Measurements from ENCODE around the gene CHCHD4.
"Not testable (repeated sequence)": the region's sequence is repeated elsewhere in the genome, so short reads cannot be mapped to it uniquely, and the experiment has no call there.

Gene CHCHD4

GRCh38 chr3:14135581-14135980 lies 10.9 kb upstream of the CHCHD4 start:
- DNase-seq (ENCODE audit: low read depth) = no peak

GRCh38 chr3:14134291-14134690 lies 9.6 kb upstream of the CHCHD4 start:
- no peak for DNase-seq (ENCODE audit: low read depth)

DNA sequence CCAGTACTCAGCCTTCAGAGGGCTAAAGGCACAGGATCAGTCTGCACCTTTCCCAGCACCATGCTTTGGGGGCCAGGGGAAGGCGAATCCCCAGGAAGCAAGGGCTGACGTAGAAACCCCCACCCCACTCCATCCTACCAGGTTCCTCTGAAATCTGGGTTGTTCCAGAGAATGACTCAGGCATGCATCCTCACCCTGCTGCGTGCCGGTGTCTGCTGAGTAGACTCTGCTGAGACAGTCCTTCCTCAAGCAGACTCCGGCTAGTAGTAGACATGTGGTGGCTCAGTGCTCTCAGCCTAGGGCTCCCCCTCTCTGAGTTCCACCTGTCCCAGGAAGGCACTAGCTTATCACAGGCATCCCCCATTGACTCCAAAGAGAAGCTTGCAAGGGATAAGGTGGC lies 9.2 kb upstream of the CHCHD4 start:
- DNase-seq (ENCODE audit: low read depth) = no peak

- no peak for DNase-seq (ENCODE audit: low read depth)
These were observed 8.6 kb upstream of the CHCHD4 start for GRCh38 chr3:14133188-14133800.

GRCh38 chr3:14132689-14133088 lies 8.0 kb upstream of the CHCHD4 start:
- DNase-seq (ENCODE audit: low read depth) = no peak

- DNase-seq (ENCODE audit: low read depth) = no peak
These were observed 7.5 kb upstream of the CHCHD4 start for GRCh38 chr3:14132120-14132519.

DNA sequence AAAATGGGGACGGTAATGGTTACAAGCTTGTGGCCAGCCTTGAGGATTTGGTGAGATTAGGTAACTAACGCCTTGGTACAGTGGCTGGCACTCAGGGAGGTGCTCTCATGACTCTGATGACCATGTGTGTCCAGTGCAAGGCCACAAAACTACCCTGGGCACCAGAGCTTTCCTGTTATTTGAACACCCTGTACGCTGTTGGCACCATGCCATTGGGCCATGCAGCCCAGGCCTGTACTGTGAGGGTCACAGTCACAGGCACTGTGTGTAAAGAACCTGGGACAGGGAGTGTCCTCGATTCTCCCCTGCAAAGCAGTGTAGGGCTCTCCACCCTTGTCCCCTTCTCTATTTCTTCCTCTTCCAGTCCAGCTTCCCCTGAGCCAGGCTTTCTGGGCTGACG lies 6.5 kb upstream of the CHCHD4 start:
- no peak for DNase-seq (ENCODE audit: low read depth)

GRCh38 chr3:14130707-14131106 lies 6.0 kb upstream of the CHCHD4 start:
- DNase-seq (ENCODE audit: low read depth) = no peak

- DNase-seq (ENCODE audit: low read depth) = no peak
These were observed 5.6 kb upstream of the CHCHD4 start for GRCh38 chr3:14130230-14130629.

DNA sequence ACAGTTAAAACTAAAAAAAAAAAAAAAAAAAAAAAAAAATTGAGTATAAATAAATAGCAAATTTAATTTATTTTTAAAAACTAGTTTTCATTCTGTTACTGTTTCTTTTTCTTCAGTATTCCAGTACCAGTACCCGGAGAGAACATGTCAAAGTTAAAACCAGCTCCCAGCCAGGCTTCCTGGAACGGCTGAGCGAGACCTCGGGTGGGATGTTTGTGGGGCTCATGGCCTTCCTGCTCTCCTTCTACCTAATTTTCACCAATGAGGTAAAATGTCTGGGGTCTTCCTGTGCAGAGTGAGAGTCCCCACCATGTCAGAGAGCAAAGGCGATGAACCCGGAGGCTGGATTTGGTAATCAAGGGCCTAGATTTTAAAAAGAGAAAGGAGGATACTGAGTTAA lies 4.6 kb upstream of the CHCHD4 start:
- DNase-seq (ENCODE audit: low read depth) = no peak

- DNase-seq (ENCODE audit: low read depth) = no peak
These were observed 4.1 kb upstream of the CHCHD4 start for GRCh38 chr3:14128724-14129123.

GRCh38 chr3:14127516-14128161 lies 3.0 kb upstream of the CHCHD4 start:
- DNase-seq (ENCODE audit: low read depth) = no peak

- no peak for DNase-seq (ENCODE audit: low read depth)
These were observed 2.3 kb upstream of the CHCHD4 start for GRCh38 chr3:14126887-14127505.

DNA sequence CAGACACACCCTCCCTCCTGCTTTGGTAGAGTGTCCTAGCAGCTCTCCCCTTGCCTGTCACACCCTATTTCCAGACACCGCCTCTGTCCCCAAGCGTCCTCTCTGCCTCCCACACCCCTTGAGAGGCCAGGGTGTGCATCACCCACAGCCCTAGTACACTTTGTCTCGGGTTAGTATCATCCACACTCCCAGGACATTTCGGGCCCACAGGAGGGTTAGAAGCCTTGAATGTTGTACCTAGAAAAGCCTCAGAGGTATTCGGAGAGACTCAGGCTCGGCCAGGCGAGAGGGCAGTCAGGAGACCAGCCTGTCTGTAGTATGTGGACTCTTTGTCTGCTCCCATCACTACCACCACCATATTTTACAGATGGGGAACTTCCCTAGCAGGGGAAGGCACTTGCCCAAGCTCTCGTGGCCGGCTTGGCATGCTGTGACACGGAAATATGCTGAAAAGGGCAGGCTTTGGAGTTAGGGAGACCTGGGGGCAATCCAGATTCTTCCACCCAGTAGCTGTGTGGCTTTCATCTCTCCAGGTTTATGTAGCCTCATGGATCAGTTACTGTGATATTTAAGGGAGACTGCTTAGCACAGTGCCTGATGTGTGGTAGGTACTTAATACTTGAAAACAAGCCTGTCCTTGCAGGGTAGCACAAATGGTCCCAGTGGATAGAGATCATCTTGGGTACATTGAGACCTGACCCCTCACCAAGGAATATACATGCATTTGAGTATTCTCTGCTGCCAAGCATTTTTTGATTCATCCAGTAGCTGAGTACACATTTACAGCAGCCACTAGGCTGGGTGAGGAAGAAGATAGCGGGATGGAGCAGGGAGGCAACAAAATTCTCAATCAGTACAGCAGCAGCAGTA lies 1.6 kb upstream of the CHCHD4 start:
- no peak for DNase-seq (ENCODE audit: low read depth)

GRCh38 chr3:14125193-14126016 lies 735 bp upstream of the CHCHD4 start:
- peak; percentile 57 for DNase-seq (ENCODE audit: low read depth)

DNA sequence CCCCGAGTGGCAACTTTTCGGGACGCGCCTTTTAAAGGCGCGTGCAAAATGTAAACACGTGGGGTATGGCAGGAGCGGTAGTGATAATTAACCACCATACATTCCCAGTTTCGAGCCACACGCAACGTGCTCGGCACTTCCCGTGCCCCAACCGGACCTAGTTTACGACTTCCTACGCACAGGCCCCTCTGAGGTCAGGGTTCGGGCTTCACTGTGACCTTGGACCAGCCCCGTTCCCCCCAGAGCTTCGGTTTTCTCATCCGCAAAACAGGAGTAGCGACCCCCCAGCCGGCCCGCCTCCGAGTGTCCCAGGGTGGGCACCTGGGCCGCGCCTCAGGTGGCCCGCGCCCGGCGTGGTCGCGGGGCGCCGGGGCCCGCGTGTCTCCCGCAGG lies 451 bp downstream of the CHCHD4 start:
- DNase-seq (ENCODE audit: low read depth) = peak; percentile 67

- DNase-seq (ENCODE audit: low read depth) = no peak
These were observed 1.1 kb downstream of the CHCHD4 start for GRCh38 chr3:14123308-14124222.

GRCh38 chr3:14122301-14122700 lies 2.4 kb downstream of the CHCHD4 start:
- no peak for DNase-seq (ENCODE audit: low read depth)

DNA sequence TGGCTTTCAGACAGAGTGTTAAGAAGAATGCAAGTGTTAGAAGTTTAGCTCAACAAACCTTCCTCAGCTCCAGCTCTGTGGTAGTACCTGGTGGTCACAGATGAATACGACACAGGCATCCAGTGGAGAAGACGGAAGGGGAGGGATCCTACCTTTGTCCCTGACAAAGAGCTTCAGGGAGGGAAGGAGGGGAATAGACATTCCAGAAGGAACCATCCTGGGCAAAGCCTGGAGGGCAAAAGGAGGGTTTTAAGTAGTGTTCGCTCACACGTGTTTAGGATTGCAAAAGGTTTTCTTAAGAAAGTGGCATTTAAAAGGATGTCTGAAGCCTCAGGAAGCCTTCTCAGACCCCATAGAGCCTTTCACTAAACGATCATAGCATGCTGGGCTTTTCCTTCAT lies 2.8 kb downstream of the CHCHD4 start:
- no peak for DNase-seq (ENCODE audit: low read depth)

DNA sequence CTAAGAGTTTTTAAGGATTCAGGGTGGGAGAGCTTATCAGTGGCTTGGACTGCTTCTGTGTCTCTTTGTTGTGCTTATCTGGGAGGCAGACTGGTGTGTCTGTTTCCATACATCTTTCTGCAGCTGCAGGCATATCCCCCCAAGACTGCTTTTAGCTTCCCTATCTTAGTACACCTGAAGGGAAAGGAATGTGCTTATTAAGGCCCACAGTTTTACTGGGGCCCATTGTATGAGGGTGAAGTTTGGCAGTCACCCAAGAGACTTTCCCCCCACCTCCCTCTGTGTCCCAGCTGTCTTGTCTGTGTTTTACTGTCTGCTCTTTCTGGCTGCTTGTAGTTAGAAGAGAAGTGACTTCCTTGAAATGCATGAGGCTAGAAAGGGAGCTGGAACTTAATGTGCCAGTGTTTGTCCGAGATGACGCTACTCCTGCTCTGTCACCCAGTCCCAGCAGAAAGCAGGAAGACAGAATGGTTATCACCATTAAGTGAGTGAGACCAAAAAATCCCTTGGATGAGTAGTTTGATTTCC lies 3.7 kb downstream of the CHCHD4 start:
- not testable (repeated sequence) for DNase-seq (ENCODE audit: low read depth)

Data from activated T-cell treated with anti-CD3 and anti-CD28 coated beads for 24 hours (primary cell).